IMR-90 (cell line): Measurements from ENCODE around the gene AUTS2. TPM values are rescaled to one million over a fixed set of nuclear protein-coding genes. Genes with fewer than 3 reads are reported as not detected.

Experiments
- ATAC-seq: fragments of 200-7000 bp; cut with Tn5 transposase; 2 replicates; pipeline ENCODE4 v1.9.1; 2020; ENCODE audit warnings: low read depth, mild to moderate bottlenecking, moderate library complexity
- BruUV-seq: library from RNA; stranded (reverse); fragments of 400-500 nt; replicated peaks from 2 replicates; lab custom pipeline; 2021; lab: Mats Ljungman, UMichigan
- CTCF ChIA-PET: fragments of 300-600 bp; formaldehyde crosslinking; extraction: SDS; loops from one replicate; lab custom pipeline; 2021; ENCODE audit warnings: antibody characterized with exemption; lab: Yijun Ruan, JAX
- POLR2A ChIA-PET: fragments of 300-600 bp; sonication (Branson Sonifier 250); formaldehyde crosslinking; loops from one replicate; lab custom pipeline; 2022; ENCODE audit warnings: antibody characterized with exemption; ENCODE audit not compliant: unreplicated experiment; lab: Charles Lee
- DNase-seq: peaks from one replicate; pipeline ENCODE4 v3.0.0; 2013
- H2AFZ ChIP-seq: replicated peaks from 2 replicates; pipeline ENCODE3; 2013; ENCODE audit warnings: low read length, mild to moderate bottlenecking; ENCODE audit not compliant: poor library complexity
- H2AK5ac ChIP-seq: 2 replicates; pipeline ENCODE4 v1.6.1; 2013; ENCODE audit warnings: low read depth, low read length, inconsistent platforms
- H2AK9ac ChIP-seq: replicated peaks from 2 replicates; pipeline ENCODE3; 2013; ENCODE audit warnings: mild to moderate bottlenecking, low read depth, low read length, moderate library complexity; ENCODE audit not compliant: poor library complexity
- H2BK120ac ChIP-seq: 2 replicates; pipeline ENCODE4 v1.6.1; 2013; ENCODE audit warnings: low read depth, low read length, inconsistent platforms
- H2BK15ac ChIP-seq: 3 replicates; pipeline ENCODE4 v1.6.1; 2013; ENCODE audit warnings: low read depth, low read length, inconsistent platforms
- H2BK20ac ChIP-seq: 2 replicates; pipeline ENCODE4 v1.6.1; 2013; ENCODE audit warnings: low read depth, mild to moderate bottlenecking, inconsistent platforms, low read length, moderate library complexity
- H2BK5ac ChIP-seq: 2 replicates; pipeline ENCODE4 v1.6.1; 2013; ENCODE audit warnings: mild to moderate bottlenecking, low read depth, low read length, inconsistent platforms; ENCODE audit not compliant: poor library complexity, severe bottlenecking
- H3K14ac ChIP-seq: replicated peaks from 2 replicates; pipeline ENCODE4 v1.6.1; 2013; ENCODE audit warnings: low read depth, low read length, inconsistent platforms
- H3K18ac ChIP-seq: 2 replicates; pipeline ENCODE4 v1.6.1; 2013; ENCODE audit warnings: low read depth, low read length, control low read depth
- H3K23ac ChIP-seq: 2 replicates; pipeline ENCODE4 v1.6.1; 2013; ENCODE audit warnings: low read depth, low read length, inconsistent platforms
- H3K27ac ChIP-seq: 2 replicates; pipeline ENCODE4 v1.5.1; 2013; ENCODE audit warnings: mild to moderate bottlenecking, control low read depth, low read length; ENCODE audit not compliant: insufficient read depth
- H3K27me3 ChIP-seq: 2 replicates; pipeline ENCODE4 v1.6.1; 2013; ENCODE audit warnings: low read length; ENCODE audit not compliant: control insufficient read depth, insufficient read depth
- H3K36me3 ChIP-seq: 2 replicates; pipeline ENCODE4 v1.6.1; 2013; ENCODE audit warnings: low read length, mixed read lengths; ENCODE audit not compliant: control insufficient read depth, insufficient read depth
- H3K4ac ChIP-seq: 2 replicates; pipeline ENCODE4 v1.6.1; 2013; ENCODE audit warnings: low read depth, low read length, inconsistent platforms
- H3K4me1 ChIP-seq: 2 replicates; pipeline ENCODE4 v1.6.1; 2013; ENCODE audit warnings: low read length, mixed read lengths; ENCODE audit not compliant: control insufficient read depth, insufficient read depth
- H3K4me2 ChIP-seq: 2 replicates; pipeline ENCODE4 v1.6.1; 2013; ENCODE audit warnings: low read depth, mild to moderate bottlenecking, control low read depth, low read length, moderate library complexity
- H3K4me3 ChIP-seq: 2 replicates; pipeline ENCODE4 v1.5.1; 2013; ENCODE audit warnings: low read depth, mild to moderate bottlenecking, control low read depth, low read length, moderate library complexity; ENCODE audit not compliant: insufficient read depth
- H3K56ac ChIP-seq: 2 replicates; pipeline ENCODE4 v1.6.1; 2013; ENCODE audit warnings: low read length, inconsistent platforms; ENCODE audit not compliant: insufficient read depth; ENCODE audit errors: extremely low read depth
- H3K79me1 ChIP-seq, 2 experiments: 2 replicates each; pipeline ENCODE4 v1.6.1; 2013; ENCODE audit warnings: low read length in 2 of 2, inconsistent platforms in 1 of 2, low read depth in 1 of 2
- H3K9ac ChIP-seq: 2 replicates; pipeline ENCODE4 v1.6.1; 2013; ENCODE audit warnings: low read depth, low read length, control low read depth
- H3K9me1 ChIP-seq: 2 replicates; pipeline ENCODE4 v1.6.1; 2013; ENCODE audit warnings: low read length, inconsistent platforms; ENCODE audit not compliant: insufficient read depth
- H3K9me3 ChIP-seq: 2 replicates; pipeline ENCODE4 v1.6.1; 2013; ENCODE audit warnings: low read length; ENCODE audit not compliant: control insufficient read depth, insufficient read depth
- H4K20me1 ChIP-seq: 2 replicates; pipeline ENCODE4 v1.6.1; 2013; ENCODE audit warnings: low read length, inconsistent platforms; ENCODE audit not compliant: insufficient read depth
- H4K5ac ChIP-seq: 2 replicates; pipeline ENCODE4 v1.6.1; 2013; ENCODE audit warnings: mild to moderate bottlenecking, low read depth, low read length, control low read depth
- H4K8ac ChIP-seq, 2 experiments: 2 replicates each; pipeline ENCODE4 v1.6.1; 2013; ENCODE audit warnings: low read depth in 2 of 2, low read length in 2 of 2, control low read depth in 1 of 2, inconsistent platforms in 1 of 2
- H4K91ac ChIP-seq: 2 replicates; pipeline ENCODE4 v1.6.1; 2013; ENCODE audit warnings: low read depth, low read length, inconsistent platforms; ENCODE audit not compliant: insufficient read depth
- FOS ChIP-seq: fragments of 150-350 bp; IDR thresholded peaks from 2 replicates; pipeline ENCODE4 v1.6.1; 2016; ENCODE audit warnings: low read depth, low read length
- MAFK ChIP-seq: IDR thresholded peaks from 2 replicates; pipeline ENCODE4 v1.6.1; 2012; ENCODE audit warnings: low read depth, low read length, improper control_type of control experiment
- MAZ ChIP-seq: IDR thresholded peaks from 2 replicates; pipeline ENCODE4 v1.6.1; 2012; ENCODE audit warnings: low read depth, mild to moderate bottlenecking, low read length, improper control_type of control experiment, moderate library complexity, borderline replicate concordance
- NFE2L2 ChIP-seq: fragments of 150-350 bp; IDR thresholded peaks from 2 replicates; pipeline ENCODE4 v1.6.1; 2016; ENCODE audit warnings: low read depth, mild to moderate bottlenecking, low read length
- RCOR1 ChIP-seq: IDR thresholded peaks from 2 replicates; pipeline ENCODE4 v1.6.1; 2012; ENCODE audit warnings: mild to moderate bottlenecking, low read length, improper control_type of control experiment; ENCODE audit not compliant: insufficient replicate concordance
- RFX5 ChIP-seq: IDR thresholded peaks from 2 replicates; pipeline ENCODE4 v1.8.0; 2012; ENCODE audit warnings: low read depth, mild to moderate bottlenecking, low read length, moderate library complexity
- SMC3 ChIP-seq: fragments of 150-350 bp; IDR thresholded peaks from 2 replicates; pipeline ENCODE4 v1.6.1; 2016; ENCODE audit warnings: low read depth, mild to moderate bottlenecking, antibody characterized with exemption, low read length, moderate library complexity
- WGBS, 2 experiments: methylation state at CpG; one replicate each; pipeline versions ENCODE4 v1.1.5 to v1.1.7; 2013; ENCODE audit warnings: missing lambda C conversion rate in 2 of 2; ENCODE audit not compliant: insufficient read length in 1 of 2; ENCODE audit errors: extremely low coverage in 2 of 2; 5-methylcytosine and 5-hydroxymethylcytosine counted together
- dilution Hi-C: fragments of 300-500 bp; cut with HindIII; formaldehyde crosslinking; loops from one replicate; pipeline ENCODE4 v1.14.3; 2018; ENCODE audit warnings: low sequenced_read_pairs; ENCODE audit not compliant: unreplicated experiment
- in situ Hi-C: fragments of 300-500 bp; cut with MboI; formaldehyde crosslinking; loops from 3 replicates; pipeline ENCODE4 v1.14.3; 2019; ENCODE audit warnings: low sequenced_read_pairs, inconsistent platforms, mixed read lengths
- intact Hi-C: fragments of 100-400 bp; cut with micrococcal nuclease; formaldehyde crosslinking; loops from 2 replicates; pipeline ENCODE4 v1.10.0; 2022
- polyA plus RNA-seq, 3 experiments: library from polyadenylated mRNA; depleted of rRNA; stranded (reverse); fragments of >200 nt; gene quantifications; 2 replicates each; pipeline ENCODE4 v1.2.3, GENCODE V29; 2012; ENCODE audit warnings: low replicate concordance in 1 of 3
- total RNA-seq: library from RNA; depleted of rRNA; stranded (reverse); fragments of >200 nt; gene quantifications from 2 replicates; pipeline ENCODE4 v1.2.3, GENCODE V29; 2012
- TF ChIP-seq, protein P1 (sequence below): fragments of 150-350 bp; IDR thresholded peaks from 2 replicates; pipeline ENCODE4 v1.6.1; 2016; ENCODE audit warnings: low read depth, mild to moderate bottlenecking, low read length, moderate library complexity, borderline replicate concordance

The AUTS2 gene
- total and polyA plus RNA-seq, 2 of the 4 experiments (the other 2 are of a cell fraction) = 0.90 to 3.0 TPM

DNA sequence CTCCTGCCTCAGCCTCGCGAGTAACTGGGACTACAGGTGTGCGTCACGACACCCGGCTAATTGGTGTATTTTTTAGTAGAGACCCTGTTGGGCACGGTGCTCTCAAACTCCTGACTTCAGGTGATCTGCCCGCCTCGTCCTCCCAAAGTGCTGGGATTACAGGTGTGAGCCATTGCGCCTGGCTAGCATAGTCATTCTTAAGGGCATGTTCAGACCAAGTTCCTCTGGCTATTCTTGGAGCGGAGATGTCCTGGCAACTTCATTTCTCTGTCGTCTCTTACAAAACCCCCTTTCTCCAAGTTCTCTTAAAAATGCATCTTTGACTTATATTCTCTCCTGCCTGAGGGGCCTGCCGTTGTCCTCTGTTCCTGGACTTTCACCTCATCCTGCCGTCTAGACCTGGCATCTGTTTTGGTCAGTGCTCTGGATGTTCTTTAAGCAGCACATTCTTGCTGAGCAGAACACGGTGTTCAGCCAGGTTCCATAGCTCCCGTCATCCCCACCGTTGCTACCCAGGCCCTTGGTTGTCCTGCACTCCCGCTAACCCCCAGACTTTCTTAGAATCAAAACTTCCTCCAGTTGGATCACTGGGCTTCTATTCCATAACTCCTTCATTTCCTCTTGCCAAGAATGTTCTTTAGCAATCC is 1023.8 kb downstream of the AUTS2 start:
- Histone ChIP-seq H3K36me3 (no peaks in the 10 kb centered on the region), H2BK5ac (no peak overlapping the region), H3K14ac (no peak overlapping the region), H2AFZ (no peak overlapping the region), H3K27ac (no peak overlapping the region), H3K9me3 (no peaks in the 10 kb centered on the region), H3K4ac (no peak overlapping the region), H3K9ac (no peak overlapping the region), H3K23ac (no peak overlapping the region), H3K27me3 (peaks cover 12% of the 10 kb centered on the region), H3K56ac (no peak overlapping the region), H3K4me3 (no peak overlapping the region), H4K5ac (no peak overlapping the region), H3K79me1 (no peaks in the 10 kb centered on the region), H2AK5ac (no peak overlapping the region), H2BK15ac (no peak overlapping the region), H2BK20ac (no peak overlapping the region), H3K4me1 (no peaks in the 10 kb centered on the region), H4K8ac (no peak overlapping the region), H3K9me1 (no peaks in the 10 kb centered on the region), H3K18ac (no peak overlapping the region), H3K4me2 (no peak overlapping the region), H2BK120ac (no peak overlapping the region), H2AK9ac (no peak overlapping the region), H4K20me1 (no peaks in the 10 kb centered on the region), H4K91ac (no peak overlapping the region)
- intact Hi-C loops = no loop called here
- no TSS peak for BruUV-seq
- dilution Hi-C loops = no loop called here
- ChIA-PET POLR2A (no interaction called here), CTCF (no interaction called here)
- WGBS, 2 experiments = 83% methylated on average over 11 of the region's 17 CpGs; no CpG with 5 or more reads in 1 of the 2 experiments
- in situ Hi-C loops = no loop called here
- ATAC-seq = no peak
- TF ChIP-seq SMC3 (no peak), NFE2L2 (no peak), FOS (no peak), MAFK (no peak), RFX5 (no peak), RCOR1 (no peak), MAZ (no peak)
- TF ChIP-seq, protein P1, sequence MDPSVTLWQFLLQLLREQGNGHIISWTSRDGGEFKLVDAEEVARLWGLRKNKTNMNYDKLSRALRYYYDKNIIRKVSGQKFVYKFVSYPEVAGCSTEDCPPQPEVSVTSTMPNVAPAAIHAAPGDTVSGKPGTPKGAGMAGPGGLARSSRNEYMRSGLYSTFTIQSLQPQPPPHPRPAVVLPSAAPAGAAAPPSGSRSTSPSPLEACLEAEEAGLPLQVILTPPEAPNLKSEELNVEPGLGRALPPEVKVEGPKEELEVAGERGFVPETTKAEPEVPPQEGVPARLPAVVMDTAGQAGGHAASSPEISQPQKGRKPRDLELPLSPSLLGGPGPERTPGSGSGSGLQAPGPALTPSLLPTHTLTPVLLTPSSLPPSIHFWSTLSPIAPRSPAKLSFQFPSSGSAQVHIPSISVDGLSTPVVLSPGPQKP = no peak
- DNase-seq = no peak
